OCI-LY7 (cell line): ENCODE results near the gene SPRYD3. TPM values are rescaled to one million over a fixed set of nuclear protein-coding genes. Genes with fewer than 3 reads are reported as not detected.

ENCODE experiments used
- BruUV-seq: library from RNA; stranded (reverse); fragments of 400-500 nt; replicated peaks from 2 replicates; lab custom pipeline; 2021; lab: Mats Ljungman, UMichigan
- CTCF ChIA-PET: fragments of 300-600 bp; sonication (Branson Sonifier 250); formaldehyde crosslinking; loops from one replicate; lab custom pipeline; 2022; ENCODE audit warnings: antibody characterized with exemption; ENCODE audit not compliant: unreplicated experiment; lab: Charles Lee
- POLR2A ChIA-PET: fragments of 300-600 bp; sonication (Branson Sonifier 250); formaldehyde crosslinking; loops from one replicate; lab custom pipeline; 2022; ENCODE audit warnings: antibody characterized with exemption; lab: Charles Lee
- DNase-seq: peaks from one replicate; pipeline ENCODE4 v3.0.0-alpha.2; 2015; ENCODE audit warnings: low spot score
- H2AFZ ChIP-seq: fragments of 200-600 bp; sonication (generic), shearing (Covaris generic); 2 replicates; pipeline ENCODE4 v1.6.1; 2014; ENCODE audit warnings: mild to moderate bottlenecking, antibody characterized with exemption, low read length, moderate library complexity
- H3K27ac ChIP-seq: fragments of 200-600 bp; sonication (generic); 2 replicates; pipeline ENCODE4 v1.5.1; 2014; ENCODE audit warnings: mixed run types, low read depth, mild to moderate bottlenecking, moderate library complexity, low read length, inconsistent platforms; ENCODE audit not compliant: poor library complexity, severe bottlenecking
- H3K36me3 ChIP-seq: fragments of 200-600 bp; sonication (generic); 2 replicates; pipeline ENCODE4 v1.6.1; 2014; ENCODE audit warnings: mild to moderate bottlenecking, antibody characterized with exemption, low read length, moderate library complexity, mixed read lengths; ENCODE audit not compliant: insufficient read depth
- H3K4me1 ChIP-seq: fragments of 200-600 bp; sonication (generic); 2 replicates; pipeline ENCODE4 v1.5.1; 2014; ENCODE audit warnings: mild to moderate bottlenecking, low read length; ENCODE audit not compliant: insufficient read depth, poor library complexity, severe bottlenecking
- H3K4me2 ChIP-seq: fragments of 200-600 bp; sonication (generic); 2 replicates; pipeline ENCODE4 v1.6.1; 2014; ENCODE audit warnings: mild to moderate bottlenecking, low read length
- H3K4me3 ChIP-seq: fragments of 200-600 bp; sonication (generic); 2 replicates; pipeline ENCODE4 v1.5.1; 2014; ENCODE audit warnings: mild to moderate bottlenecking, low read depth, low read length; ENCODE audit not compliant: poor library complexity, severe bottlenecking
- H3K79me2 ChIP-seq: fragments of 200-600 bp; sonication (generic); 2 replicates; pipeline ENCODE4 v1.6.1; 2016; ENCODE audit warnings: low read depth, mild to moderate bottlenecking, low read length, moderate library complexity, mixed read lengths; ENCODE audit not compliant: insufficient read depth
- H3K9me2 ChIP-seq: fragments of 200-600 bp; sonication (generic); 2 replicates; pipeline ENCODE4 v1.6.1; 2016; ENCODE audit warnings: mild to moderate bottlenecking, low read length, mixed read lengths; ENCODE audit not compliant: insufficient read depth
- H3K9me3 ChIP-seq: fragments of 200-600 bp; sonication (generic); 2 replicates; pipeline ENCODE4 v1.6.1; 2014; ENCODE audit warnings: mild to moderate bottlenecking, mixed run types, low read length, mixed read lengths
- H4K20me1 ChIP-seq: fragments of 200-600 bp; sonication (generic); 2 replicates; pipeline ENCODE4 v1.6.1; 2014; ENCODE audit warnings: mild to moderate bottlenecking, antibody characterized with exemption, low read length, moderate library complexity, mixed read lengths; ENCODE audit not compliant: insufficient read depth
- EZH2phosphoT487 ChIP-seq: fragments of 200-600 bp; sonication (generic); IDR thresholded peaks from 2 replicates; pipeline ENCODE4 v1.6.1; 2018; ENCODE audit warnings: low read depth, borderline replicate concordance, mild to moderate bottlenecking, mixed run types, antibody characterized with exemption, low read length, moderate library complexity, mixed read lengths
- intact Hi-C: fragments of 100-400 bp; cut with micrococcal nuclease; formaldehyde crosslinking; loops from one replicate; pipeline ENCODE4 v1.10.0; 2022; ENCODE audit not compliant: unreplicated experiment
- total RNA-seq, 2 experiments: library from RNA; depleted of rRNA in 1 of 2; stranded (reverse); fragments of >200 nt in 1 of 2; shearing (Covaris generic) in 1 of 2; gene quantifications; 2 replicates each; pipeline ENCODE4 v1.2.3, GENCODE V29; 2014 to 2022
- TF ChIP-seq, protein P1 (sequence below): fragments of 200-600 bp; sonication (generic); conservative IDR thresholded peaks from 2 replicates; pipeline ENCODE4 v1.5.1; 2014; ENCODE audit warnings: mild to moderate bottlenecking, antibody characterized with exemption, low read length, moderate library complexity, mixed read lengths

SPRYD3 gene
- total RNA-seq, 2 experiments from 2014 or later, result 7.3 to 20.5 TPM

DNA sequence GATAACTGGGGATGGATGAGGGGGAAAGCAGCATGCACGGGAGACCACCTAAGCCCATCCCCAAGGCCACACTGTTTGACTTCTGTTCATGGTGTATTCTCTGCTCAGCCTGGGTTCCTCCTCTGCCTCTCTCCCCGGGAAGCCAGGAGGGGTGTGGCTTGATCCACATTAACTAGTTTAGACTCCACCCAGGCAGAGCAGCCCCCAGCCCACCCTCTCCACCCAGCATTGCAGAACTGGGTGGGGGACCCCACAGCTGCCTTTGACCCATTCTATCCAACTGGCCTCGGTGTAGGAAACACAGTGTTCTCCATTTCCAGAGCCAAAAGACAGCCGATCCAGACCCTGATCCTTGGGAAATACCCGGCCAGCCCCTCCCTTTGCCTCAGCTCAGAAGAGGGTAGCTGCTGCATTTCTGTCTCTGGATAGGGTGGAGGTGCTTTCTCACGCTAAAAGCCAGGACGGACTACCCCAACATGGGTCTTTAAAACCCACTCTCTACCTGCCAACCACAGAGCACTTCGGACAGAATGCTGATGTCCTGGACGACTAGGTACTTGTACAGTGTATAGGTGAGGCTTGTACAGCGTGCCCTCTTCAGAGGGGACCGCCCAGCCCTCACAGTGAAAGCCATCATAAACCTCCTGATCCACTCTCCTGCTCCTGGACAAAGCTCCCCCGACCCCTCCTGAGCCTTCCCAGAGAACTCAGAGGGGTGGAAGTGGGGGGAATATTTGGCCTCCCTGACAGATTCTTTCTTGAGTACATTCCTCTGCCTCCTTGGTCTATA, 9.4 kb downstream of the SPRYD3 start:
- no peaks in the 10 kb centered on the region for H3K9me3 ChIP-seq
- H3K9me2 ChIP-seq, result no peaks in the 10 kb centered on the region
- no peak overlapping the region for H3K4me2 ChIP-seq
- no peak overlapping the region for H3K27ac ChIP-seq
- H3K79me2 ChIP-seq, result no peaks in the 10 kb centered on the region
- TF ChIP-seq EZH2phosphoT487, result no peak
- TF ChIP-seq, protein P1, sequence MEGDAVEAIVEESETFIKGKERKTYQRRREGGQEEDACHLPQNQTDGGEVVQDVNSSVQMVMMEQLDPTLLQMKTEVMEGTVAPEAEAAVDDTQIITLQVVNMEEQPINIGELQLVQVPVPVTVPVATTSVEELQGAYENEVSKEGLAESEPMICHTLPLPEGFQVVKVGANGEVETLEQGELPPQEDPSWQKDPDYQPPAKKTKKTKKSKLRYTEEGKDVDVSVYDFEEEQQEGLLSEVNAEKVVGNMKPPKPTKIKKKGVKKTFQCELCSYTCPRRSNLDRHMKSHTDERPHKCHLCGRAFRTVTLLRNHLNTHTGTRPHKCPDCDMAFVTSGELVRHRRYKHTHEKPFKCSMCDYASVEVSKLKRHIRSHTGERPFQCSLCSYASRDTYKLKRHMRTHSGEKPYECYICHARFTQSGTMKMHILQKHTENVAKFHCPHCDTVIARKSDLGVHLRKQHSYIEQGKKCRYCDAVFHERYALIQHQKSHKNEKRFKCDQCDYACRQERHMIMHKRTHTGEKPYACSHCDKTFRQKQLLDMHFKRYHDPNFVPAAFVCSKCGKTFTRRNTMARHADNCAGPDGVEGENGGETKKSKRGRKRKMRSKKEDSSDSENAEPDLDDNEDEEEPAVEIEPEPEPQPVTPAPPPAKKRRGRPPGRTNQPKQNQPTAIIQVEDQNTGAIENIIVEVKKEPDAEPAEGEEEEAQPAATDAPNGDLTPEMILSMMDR, result no peak
- H2AFZ ChIP-seq, result no peak overlapping the region
- no peak for DNase-seq
- H3K4me1 ChIP-seq, result no peaks in the 10 kb centered on the region
- H4K20me1 ChIP-seq, result no peaks in the 10 kb centered on the region
- CTCF ChIA-PET, result no interaction called here
- intact Hi-C loops, result no loop called here
- no peak overlapping the region for H3K4me3 ChIP-seq
- no TSS peak for BruUV-seq
- POLR2A ChIA-PET, result interaction anchor here (1.0 kb wide), 1 partner anchor 9 kb away, joined by 4 read pairs; the partner anchor contains the start of gene SPRYD3
- peaks cover 35% of the 10 kb centered on the region for H3K36me3 ChIP-seq

DNA sequence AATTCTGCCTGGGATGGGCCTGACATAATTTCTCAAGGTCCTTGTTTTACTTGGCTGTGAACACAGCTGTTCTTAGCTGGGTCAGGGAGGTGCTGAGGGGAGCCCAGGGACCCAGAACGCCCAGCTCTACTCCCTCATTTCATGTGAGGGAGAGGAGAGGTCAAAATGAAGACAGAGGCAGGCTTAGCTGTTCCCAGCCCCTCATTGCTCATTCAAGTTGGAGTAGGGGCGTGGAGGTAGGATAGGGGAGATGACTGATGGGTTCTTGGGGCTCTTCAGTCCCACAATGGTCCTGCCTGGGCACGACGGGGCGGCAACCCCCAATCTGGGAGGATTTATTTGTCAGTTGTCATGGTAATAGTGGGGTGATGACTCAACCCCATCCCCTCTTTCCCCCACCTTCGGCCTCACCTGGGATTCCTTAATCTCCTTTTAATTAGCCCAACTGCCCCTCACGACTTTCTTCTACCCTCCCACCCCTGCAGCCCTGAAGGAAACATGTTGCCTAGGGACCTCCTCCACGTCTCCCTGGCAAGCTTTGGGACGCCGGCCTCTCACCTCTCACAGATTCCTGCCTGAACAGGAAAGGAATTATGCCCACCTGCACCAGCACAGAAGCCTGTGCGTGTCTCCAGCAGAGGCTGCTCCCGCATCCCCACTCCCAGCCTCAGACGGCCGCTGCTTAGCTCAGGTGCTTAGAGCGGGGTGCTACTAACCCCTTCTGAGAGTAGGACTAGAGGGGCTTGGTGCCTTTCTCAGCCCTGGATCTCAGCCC, 10.2 kb downstream of the SPRYD3 start:
- BruUV-seq, result no TSS peak
- no peaks in the 10 kb centered on the region for H4K20me1 ChIP-seq
- TF ChIP-seq, protein P1, result no peak
- no peak for TF ChIP-seq EZH2phosphoT487
- H3K9me3 ChIP-seq, result no peaks in the 10 kb centered on the region
- intact Hi-C loops, result no loop called here
- POLR2A ChIA-PET, result interaction anchor here (0.5 kb wide), 1 partner anchor 15 kb away, joined by 3 read pairs; no protein-coding TSS in a partner anchor
- H3K4me2 ChIP-seq, result no peak overlapping the region
- H3K36me3 ChIP-seq, result peaks cover 27% of the 10 kb centered on the region
- H3K9me2 ChIP-seq, result no peaks in the 10 kb centered on the region
- no peak overlapping the region for H3K27ac ChIP-seq
- no peak for DNase-seq
- H2AFZ ChIP-seq, result no peak overlapping the region
- no peak overlapping the region for H3K4me3 ChIP-seq
- H3K4me1 ChIP-seq, result no peaks in the 10 kb centered on the region
- CTCF ChIA-PET, result no interaction called here
- no peaks in the 10 kb centered on the region for H3K79me2 ChIP-seq
